Stimulated activated CD4-positive, alpha-beta T cell treated with anti-CD3 and anti-CD28 coated beads, Interleukin-4, amount 100 ng/mL, for 1 hour (primary cell): ENCODE measurements around the gene WNT9A.
"Not testable (repeated sequence)": the region's sequence is repeated elsewhere in the genome, so short reads cannot be mapped to it uniquely, and the experiment has no call there.

Experiments used
- DNase-seq: peaks from one replicate; pipeline ENCODE4 v3.0.0-alpha.2; 2020

Gene WNT9A

DNA sequence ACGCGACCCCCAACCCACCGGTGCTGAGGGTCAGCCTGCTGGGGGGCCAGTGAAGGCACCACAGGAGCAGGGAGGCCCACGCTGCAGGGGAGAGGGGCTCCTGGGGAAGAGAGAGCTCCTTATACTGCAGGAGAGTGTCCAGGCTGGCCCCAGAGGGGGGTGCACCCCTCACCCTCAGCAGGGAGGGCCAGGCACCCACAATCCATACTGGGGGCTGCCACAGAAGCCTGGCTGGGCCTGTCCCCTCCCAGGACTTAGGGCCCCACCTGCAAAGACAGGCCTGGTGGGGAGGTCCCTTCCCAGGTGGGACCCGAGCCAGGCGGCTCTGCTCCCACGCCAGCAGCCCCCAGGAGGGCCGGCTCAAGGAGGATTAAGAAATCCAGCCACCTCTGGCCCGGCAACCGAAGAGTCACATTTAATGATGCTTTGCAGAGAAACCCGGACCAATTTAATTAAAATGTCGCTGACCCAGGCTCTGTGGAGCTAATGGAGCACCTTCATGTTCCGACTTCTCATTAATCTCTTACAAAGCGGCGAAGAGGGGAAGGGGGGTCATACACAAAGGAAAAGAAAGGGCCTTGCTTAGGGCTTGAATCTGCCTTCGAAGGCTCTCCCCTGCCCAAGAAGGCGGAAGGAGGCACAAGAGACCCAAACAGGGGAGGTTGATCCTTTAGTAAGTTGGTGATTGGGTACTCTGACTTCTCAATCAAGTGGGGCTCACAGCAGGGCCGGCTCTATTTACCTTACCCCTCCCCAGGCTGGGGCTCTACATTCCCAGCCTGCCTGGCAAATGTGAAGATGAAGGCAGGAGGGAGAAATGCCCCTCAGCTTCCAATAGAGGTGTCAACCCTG lies 25.0 kb downstream of the WNT9A start:
- DNase-seq: no peak

DNA sequence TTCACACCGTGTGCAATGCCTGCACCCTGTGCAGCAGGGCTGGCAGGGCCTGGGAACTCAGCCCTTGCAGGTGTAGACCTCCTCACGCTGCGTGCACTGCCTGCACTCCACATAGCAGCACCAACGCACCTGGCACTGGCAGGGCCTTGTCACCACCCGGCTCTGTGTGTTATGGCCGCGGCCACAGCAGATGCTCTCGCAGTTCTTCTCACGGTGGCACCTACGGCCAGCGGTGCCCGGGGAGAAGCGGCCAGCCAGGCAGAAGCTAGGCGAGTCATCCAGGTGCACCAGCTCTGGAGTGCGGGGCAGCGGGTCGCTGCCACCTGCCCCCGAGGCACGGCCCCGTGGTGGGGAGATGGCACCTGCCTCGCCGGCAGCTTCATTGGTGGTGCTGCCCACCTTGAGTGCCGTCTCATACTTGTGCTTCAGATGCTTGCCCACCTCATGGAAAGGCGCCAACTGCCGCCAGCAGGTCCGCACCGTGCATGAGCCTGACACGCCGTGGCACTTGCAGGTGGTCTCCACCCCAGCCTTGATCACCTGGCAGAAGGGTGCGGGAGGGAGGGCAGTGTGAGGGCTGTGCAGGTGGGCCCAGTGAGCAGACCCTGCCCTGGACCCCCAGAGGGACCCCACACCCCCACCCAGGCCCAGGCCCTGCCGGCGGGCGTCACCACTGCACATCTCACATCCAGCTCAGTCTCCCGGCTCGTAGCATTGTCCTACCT lies 26.1 kb downstream of the WNT9A start:
- no peak for DNase-seq

DNA sequence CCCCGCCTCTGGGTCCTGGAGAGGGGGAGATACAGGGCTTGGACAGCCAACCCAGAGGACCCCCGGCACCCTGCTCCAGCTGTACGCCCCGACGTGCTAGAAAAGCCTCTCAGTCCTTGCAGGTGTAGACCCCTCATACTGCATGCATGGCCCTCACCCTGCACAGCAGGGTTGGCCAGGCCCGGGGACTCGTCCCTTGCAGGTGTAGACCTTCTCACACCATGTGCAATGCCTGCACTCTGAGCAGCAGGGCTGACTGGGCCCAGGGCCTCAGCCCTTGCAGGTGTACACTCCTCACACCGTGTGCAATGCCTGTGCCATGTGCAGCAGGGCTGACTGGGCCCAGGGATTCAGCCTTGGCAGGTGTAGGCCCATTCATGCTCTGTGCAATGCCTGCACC lies 26.8 kb downstream of the WNT9A start:
- no peak for DNase-seq

DNA sequence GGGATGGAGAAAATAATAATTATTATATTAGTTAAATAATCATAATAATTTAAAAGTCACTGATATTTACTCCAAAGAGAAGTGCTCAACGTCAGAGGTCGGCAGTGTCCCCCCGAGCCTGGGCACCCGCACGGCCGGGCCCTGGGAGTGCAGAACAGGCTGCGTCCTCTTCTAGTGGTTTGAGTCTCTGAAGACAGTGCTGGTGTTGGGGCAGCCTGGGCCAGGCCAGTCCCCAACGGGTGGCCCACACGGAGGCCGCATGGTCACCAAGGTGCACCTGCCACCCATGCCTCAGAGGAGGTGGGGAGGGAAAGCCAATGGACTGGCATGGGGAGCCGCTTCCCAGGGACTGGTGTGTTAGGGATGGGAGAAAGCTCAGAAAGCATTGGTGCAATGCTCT lies 27.3 kb downstream of the WNT9A start:
- no peak for DNase-seq

DNA sequence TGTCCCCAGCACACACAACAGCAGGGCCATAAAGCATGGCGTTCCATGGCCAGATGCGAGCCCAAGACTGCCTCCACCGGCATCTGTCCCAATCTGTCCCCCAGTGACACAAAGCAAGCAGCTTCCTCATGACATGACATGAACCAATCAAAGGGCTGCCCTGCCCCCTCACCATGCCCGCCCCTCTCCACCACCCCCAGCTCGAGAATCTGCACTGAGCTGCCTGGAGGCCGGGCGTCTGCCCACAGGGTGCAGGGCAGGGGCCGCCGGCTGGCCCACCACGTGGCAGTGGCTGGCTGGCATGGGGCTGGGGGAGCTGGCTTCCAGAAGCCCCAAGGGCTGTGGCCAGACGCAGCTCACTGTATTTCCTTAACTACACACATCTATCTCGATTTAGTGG lies 27.8 kb downstream of the WNT9A start:
- DNase-seq: no peak

DNA sequence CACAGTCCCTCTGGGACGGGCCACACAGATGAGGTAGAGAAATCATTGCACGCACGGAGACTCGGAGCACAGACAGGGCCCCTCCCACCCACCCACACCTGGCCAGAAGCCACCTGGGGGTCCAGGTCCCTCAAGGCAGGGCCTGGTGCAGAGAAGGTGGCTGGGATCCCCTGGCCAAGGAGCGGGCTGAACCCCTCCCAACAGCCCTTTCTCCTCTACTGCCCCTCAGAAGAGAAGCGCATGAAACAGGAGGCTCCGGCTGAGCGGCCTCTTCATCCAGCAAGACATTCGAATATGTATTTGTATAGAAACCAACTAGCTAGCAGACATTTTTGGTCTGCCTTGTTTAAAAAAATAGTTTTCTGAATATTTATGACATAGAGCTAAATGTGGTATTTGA lies 29.0 kb downstream of the WNT9A start:
- DNase-seq: no peak

DNA sequence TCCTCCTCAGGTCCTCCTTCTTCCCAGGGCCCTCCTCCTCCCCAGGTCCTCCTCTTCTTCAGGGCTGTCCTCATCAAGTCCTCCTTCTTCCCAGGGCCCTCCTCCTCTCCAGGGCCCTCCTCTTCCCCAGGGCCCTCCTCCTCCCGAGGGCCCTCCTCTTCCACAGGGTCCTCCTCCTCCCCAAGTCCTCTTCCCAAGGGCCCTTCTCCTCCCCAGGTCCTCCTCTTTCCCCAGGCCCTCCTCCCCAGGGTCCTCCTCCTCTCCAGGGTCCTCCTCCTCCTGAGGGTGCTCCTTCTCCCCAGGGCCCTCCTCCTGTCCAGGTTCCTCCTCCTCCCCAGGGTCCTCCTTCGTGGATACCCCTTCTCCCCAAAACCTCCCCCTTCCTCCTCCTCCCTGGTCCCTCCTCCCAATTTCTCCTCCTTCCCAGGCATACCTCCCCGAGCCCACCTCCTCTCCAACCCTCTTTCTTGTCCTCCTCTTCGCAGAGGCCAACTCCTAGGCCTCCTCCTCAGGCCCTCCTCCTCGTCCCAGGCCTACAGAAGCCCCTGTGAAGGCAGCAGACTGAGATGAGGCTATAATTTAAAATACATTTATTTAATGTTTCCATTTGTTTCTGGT lies 29.5 kb downstream of the WNT9A start:
- DNase-seq: no peak

DNA sequence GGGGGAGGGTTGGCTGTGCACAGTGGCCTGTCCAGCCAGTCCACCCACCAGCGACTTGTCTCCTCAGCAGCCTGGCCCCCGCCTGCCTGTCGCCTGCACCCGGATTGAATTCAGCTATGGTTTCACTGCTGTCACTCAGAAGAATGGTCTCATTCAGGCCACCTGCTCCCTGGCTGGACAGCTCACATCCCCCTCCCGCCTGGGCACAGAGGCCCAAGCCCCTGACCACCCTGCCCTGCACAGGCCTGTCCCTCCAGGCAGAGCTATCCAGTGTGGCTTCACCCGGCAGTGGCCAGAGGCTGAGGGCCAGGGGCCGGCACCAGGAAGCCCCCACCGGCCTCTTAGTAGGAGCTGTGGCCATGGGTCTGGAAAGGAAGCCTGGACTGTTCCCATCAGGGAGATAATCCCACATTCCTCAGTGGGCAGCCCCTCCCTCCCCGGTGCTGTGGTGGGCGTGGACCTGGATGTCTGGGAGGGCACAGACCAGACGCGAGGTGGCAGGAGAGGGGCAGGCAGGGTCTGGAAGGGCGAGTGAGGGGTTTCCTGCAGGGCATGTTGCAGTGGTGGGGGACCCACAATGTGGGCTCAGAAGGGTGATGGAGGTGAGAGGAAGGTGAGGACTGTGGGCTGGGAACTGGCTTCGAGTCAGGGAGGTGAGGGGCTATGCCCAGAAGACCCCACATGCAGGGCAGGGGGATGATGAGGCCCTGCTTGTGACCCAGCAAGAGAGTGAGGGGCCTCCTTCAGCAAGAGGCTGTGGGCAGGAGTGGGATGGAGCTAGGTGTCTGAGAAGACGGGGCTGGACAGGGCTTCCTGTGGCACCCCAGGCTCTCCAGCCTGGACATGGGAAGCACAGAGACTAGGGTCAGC lies 30.4 kb downstream of the WNT9A start:
- DNase-seq: no peak

DNA sequence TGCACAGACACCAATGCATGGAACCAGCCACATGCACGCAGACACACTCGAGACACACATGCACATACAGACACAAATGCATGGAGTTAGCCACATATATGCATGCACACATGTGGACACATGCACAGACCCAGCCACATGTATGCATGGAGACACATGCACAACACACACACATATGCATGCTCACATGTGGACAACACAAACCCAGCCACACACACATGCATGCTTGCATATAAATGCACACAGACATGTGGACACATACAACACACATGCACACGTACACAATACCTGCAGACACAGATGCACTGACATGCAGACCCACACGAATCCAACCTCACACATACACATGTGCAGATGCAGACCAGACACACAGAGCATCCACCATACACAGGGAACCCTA lies 31.1 kb downstream of the WNT9A start:
- DNase-seq: no peak

DNA sequence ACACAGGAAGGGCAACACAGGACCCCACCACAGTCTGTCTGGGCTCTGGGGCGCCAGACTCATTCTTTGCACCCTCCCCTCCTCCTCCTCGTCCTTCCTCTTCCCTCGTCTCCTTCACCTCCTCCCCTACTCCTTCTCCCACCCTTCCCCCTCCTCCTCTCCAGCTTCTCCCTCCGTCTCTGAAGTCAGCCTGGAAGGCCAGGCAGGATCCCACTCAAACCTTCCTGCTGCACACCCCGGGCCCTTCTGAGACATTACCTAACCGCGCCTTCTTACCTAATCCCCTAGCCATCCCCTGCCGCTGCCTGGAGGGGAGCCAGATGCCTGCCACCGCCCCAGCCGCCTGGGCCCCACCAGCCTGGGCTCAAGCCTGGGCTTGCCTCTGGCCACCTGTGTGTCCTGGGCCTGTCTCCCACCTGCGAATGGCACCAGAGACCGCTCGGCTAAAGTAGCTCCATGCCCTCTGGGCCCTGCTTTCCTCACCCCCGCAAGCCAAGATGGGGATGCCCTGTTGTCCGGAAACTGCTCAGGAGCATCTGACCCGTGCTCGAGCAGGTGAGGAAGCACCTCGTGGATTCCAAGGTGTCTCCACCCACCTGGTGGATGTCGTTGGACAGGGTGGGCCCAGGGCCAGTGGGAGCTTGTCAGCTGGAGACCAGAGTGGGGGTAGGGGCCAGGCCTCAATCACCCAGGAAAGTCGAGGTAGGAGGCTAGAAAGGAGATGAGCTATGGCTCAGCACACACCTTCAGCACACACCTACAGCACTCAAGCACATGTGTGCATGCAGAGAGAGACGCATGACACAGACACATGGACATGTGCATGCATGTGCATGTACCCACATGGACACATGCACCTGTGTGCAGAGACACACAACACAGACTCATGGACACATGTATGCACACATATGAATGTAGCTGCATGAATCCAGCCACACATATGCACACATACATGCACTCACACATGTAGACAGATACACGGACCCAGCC lies 31.9 kb downstream of the WNT9A start:
- no peak for DNase-seq

DNA sequence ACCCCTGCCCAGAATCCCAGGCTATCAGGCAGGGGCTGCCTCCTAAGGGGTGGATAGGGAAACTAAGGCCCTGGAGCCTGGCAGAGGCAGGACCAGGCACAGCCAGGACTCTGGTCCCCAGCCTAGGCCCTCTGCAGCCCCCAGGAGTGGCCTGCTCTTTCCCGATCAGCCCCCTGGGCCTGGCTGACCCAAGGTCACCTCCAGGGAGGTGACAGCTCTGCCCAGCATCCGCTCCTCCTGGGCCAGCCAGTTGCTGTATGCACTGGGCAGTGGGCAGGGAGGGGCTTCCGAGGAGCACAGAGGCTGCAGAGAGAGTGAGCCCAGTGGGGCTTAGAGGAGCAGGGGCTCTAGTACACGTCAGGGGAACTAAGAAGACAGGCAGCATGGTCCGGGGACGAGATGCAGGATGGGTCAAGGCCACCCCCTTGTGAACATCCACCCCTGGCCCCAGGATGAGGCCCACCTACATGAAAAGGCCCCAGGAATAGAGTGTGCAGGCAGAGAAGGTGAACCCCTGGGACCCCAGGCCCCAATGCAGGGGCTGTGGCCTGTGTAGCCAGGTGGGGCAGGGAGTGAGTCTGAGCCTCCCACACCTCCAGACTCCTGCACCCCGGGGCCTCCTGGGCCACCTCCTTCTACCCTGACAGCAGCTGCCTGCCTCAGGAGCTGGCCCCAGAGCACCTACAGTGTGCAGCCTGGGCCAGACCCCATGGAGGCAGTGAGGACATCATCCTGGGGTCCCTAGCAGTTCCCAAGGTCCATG lies 32.8 kb downstream of the WNT9A start:
- DNase-seq: no peak

DNA sequence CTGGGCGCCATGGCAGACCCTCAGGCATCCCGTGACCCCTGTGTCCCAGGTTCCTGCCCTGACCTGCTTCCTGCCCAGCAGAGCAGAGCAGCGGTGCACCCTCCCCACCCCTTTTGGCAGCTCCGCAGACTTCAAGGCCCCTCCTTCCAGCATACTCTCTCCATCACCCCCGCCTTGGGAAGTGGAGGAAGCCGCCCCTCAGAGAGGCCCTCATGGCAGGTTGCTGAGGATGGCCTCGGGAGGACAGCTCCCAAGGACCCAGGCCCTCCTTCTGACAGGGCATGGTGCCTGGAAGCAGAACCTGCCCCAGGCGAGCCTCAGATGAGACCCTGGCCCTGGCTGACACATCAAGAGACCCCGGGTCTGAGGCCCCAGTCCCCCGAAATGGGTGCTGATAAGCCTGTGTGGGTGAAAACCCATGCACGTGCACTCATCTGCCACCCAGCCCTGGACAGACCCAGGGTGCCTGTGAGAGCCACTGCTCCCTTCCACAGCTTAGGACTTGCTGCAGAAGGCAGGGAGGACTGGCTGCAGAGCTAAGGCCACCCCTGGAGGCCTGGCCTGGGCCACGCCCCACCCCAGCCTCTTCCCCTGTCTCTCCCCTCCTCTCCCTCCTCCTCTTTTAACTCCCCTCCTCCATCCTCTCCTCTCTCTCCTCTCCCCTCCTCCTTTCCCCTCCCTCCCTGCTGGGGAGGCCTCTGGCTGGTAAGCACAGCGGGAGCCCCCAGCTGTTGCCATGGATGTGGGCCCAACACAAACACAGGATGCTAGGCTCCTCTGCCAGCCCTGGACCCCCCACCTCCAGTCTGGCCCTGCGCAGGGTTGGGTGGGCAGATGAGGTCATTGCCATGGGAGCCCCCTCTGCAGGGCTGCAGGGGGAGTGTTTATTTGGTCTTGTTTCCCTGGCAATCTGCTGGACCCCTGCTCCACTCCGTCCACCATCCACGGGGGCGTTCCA lies 33.7 kb downstream of the WNT9A start:
- no peak for DNase-seq

DNA sequence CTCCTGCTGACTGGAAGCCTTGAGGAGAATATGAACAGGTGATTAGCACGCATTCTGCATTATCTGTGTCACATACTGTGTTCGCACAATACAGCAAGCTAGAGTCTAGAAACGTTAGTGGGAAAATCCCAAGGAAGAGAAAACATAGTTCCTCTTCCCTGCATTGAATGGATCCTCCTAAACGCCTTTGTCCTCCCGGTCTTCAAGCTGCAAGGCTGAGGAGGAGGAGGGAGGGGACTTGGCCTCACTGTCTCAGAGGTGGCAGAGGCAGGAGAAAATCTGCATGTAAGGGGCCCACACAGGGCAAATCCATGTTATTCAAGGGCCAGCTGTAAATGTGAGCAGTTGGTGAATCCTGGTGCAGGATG lies 34.4 kb downstream of the WNT9A start:
- no peak for DNase-seq

DNA sequence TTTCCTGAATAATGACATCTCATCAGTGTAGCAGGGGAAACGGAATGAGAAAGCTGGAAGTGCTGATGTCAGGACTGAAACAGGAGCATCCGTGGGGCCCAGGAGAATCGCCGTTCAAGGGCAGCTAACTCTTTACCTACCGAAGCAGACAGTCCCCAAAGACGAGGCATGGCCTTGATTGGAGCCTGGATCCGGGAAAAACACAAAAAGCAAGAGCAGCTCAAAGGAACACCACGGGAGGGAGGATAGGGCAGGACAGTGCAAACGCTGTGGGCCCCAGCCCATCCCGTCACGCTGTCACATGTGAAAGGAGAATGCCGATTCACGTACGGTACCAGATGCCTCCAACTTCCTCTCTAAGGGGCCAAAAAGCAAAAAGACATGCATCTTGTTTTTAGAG lies 34.9 kb downstream of the WNT9A start:
- no peak for DNase-seq

DNA sequence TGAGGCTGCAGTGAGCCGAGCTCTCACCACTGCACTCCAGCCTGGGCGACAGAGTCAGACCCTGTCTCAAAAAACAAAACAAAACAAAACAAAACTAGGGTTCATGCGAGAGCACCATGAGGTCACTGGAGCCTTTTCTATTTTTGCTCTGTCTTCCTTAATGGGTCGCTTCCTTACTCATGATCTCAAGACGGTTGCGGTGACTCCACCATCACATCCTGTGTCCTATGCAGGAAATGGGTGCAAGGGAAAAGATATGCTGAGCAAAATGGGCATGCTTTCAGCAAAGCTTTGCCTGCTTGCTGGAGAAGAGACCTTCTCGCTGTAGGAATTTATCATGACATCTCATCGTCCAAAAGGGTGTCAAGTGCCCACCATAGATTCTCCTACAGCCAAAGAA lies 36.4 kb downstream of the WNT9A start:
- no peak for DNase-seq

DNA sequence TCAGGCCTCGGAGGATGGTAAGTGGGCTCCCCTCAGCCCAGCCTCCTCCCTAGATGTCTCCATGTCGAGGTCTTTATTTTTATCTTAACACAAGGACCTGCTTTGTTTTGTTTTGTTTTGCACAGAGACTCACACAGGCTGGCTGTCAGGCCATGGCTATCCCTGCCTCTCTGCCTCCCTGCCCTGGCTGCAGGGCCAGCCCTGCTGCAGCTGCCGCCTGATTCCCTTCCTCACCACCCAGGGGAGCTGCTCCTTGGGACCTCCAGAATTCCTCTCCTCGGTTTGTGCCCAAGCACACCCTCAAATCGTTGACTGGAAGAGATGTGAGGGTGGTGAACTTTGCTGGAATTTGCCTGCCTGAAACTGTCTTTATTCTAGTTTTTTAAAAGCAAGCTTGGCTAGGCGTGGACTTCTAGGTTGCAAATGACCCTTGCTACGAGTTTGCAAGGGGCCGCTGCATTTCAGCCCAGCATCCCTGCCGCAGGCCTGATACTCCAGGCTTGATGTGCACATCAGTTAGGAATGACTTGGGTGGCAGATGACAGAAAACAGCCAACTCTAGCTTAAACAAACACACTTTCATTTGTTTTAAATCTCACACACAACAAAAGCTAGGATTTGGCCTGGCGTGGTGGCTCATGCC lies 37.1 kb downstream of the WNT9A start:
- DNase-seq: no peak

DNA sequence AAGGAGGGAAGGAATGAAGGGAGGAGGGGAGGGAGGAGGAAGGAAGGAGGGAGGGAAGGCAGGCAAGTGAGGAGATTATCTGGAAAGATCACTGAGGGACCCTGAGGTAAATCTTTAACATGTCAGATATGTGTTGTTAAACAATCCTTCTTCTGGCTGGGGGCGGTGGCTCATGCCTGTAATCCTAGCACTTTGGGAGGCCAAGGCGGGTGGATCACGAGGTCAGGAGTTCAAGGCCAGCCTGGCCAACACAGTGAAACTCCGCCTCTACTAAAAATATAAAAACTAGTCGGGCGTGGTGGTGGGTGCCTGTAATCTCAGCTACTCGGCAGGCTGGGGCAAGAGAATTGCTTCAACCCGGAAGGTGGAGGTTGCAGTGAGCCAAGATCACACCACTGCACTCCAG lies 37.8 kb downstream of the WNT9A start:
- DNase-seq: not testable (repeated sequence)

DNA sequence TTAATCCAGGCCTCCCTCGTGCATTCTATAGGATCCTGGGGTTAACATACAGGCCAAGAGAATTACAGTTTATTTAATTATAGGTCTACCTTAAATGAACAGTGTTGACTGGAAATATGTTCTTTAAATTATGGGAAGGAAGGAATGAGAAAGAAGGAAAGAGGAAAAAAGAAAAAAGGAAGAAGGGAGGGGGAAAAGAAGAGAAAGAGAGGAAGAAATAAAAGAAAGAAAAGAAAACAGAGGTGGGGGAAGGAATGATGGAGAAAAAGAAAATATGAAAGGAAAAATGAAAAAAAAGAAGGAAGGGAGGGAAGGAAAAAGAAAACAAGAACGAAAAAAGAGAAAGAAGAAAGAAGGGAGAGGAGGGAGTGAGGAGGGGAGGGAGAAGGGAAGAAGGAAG lies 38.5 kb downstream of the WNT9A start:
- no peak for DNase-seq

DNA sequence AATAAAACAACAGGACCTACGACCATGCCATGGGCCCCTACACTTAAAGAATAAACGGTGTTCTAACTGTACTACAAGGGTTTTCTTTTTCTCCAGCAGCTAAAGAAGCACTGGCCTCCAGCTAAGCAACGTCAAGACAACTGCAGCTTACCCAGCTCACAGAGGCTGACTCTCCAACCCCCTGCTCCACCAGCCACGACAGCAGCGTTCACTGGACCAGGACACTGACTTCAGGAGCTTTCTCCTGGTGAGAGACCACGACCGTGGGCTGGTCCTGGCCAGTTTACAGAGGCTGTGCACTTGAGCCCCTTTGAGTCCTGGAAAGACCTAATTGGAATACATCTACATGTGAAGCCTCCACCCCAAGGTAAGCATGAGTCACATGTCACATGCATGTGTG lies 39.4 kb downstream of the WNT9A start:
- DNase-seq: no peak
